HG03139 (cell line): ENCODE results near the gene LPP.

ENCODE experiments used
- ATAC-seq: cut with Tn5 transposase; IDR thresholded peaks from one replicate; pipeline ENCODE4 v1.9.1; 2021; ENCODE audit not compliant: unreplicated experiment

The LPP gene

DNA sequence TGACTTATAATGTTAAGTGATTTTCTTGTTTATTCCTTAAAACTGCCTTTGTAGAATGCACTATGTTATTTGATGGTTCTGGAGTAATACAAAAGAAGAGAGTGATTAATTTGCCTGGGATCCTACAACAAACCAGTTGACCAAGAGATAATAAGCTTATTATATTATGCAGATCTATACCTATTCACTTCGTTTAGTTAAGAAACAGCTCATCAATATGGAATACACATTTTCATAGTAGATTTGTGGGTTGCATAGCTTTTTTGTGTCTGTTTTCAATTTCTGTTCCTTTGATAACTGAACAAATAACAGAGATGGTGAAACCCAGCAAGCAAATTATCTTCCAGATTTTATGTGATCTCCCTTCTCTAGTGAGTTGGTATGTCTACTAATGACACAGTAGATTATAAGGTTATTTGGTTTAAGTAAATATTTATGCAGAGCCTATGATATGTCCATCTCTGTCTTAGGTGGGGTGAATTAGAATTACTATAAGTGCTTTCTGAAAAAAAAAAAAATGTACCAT lies 574.5 kb downstream of the LPP start:
- ATAC-seq: no peak

DNA sequence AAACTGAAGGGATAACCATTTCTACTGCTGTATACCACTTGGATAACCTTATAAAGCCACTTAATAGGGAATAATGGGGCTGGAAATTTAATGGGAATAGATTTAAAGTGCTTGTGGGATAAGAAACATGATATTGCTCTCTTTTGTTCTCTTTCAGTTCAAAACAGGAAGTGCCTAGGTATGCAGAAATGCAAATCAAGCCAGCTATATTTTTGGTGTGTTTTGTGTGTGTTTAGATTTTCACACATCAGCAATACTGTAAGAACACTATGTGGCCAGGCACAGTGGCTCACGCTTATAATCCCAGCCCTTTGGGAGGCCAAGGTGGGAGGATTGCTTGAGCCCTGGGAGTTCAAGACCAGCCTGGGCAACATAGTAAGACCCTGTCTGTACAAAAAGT lies 575.5 kb downstream of the LPP start:
- ATAC-seq: no peak

GRCh38 chr3:188734395-188734794 lies 580.4 kb downstream of the LPP start:
- no peak for ATAC-seq

DNA sequence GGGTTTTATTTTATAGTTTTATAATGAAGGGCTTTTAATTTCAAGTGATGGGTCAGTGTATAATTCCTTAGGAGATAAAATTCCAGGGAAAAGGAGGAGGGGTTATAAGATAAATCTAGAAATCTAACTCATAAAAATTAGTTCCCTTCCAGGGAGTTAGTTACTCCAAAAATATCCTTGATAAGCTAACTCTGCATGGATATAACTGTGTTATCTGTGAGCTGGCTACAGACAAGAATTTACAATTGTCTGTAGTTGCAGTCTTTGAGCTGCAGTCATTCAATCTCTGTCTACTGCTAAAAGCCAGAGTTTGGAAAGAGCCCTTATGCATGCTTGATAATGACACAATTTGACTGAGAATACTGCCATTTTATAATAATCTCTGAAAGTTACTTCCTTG lies 585.6 kb downstream of the LPP start:
- ATAC-seq: no peak

- ATAC-seq: no peak
Measured at GRCh38 chr3:188740010-188740409, 586.1 kb downstream of the LPP start.

GRCh38 chr3:188742755-188743550 lies 589.0 kb downstream of the LPP start:
- no peak for ATAC-seq

DNA sequence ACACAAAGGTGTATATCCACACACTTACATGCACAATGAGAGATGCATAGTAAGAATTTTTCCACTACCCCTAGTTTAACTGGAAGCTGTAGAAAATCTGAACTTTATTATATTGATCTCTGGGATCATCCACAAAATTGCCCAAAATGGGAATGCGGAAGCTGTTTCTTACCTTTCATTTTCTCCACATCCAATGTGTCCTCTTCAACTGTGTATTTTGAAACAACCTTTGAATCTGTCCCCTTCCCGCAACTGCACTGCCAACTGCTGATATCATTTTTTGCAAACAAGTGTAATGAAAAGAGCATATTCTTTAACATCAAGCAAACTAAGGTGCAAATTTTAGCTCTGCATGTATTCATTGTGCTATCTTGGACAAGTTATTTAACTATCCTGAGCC lies 590.2 kb downstream of the LPP start:
- no peak for ATAC-seq

DNA sequence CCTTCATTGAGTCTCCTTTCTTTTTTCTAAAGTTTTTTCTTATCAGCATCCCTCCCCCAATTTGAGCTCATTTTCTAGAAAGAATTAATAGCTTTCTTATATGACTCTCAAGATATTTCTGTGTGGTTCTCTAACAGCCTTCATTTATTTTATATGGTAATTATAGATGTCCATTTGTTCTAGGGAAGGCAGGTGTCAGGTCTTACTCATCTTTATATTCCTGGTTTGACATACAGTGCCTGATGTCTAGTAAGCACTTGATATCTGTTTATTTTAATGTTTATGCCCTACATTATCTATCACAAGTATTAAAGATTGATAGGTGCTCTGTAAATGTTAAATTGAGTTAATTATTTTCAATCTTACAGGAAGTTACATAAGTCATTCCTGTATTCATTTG lies 591.1 kb downstream of the LPP start:
- ATAC-seq: no peak

DNA sequence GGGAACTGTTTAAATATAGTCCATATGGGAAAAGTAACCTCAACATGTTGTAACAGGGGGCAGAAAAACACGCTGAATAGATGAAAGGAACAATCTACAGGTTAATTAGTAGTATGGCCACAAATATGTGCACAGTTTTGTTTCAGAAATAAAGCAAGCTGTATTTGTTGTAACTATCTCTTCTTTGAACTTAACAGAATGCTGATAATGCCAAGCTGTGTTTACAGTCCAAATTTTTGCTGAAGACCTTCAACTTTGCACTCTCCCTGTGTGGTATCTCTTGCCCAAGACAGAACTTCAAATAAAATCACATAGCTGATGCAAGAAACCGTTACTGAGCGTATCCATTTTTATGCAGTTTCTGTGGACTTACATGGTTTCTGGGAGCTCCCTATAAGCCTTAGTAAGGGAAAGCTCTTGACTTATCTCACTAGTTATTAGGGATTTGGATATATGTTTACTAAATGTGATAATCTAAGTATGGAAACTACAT lies 592.4 kb downstream of the LPP start:
- ATAC-seq: no peak

- ATAC-seq: no peak
Measured at GRCh38 chr3:188747489-188747888, 593.5 kb downstream of the LPP start.

GRCh38 chr3:188749010-188749617 lies 595.2 kb downstream of the LPP start:
- ATAC-seq: no peak

- no peak for ATAC-seq
Measured at GRCh38 chr3:188749830-188750229, 595.9 kb downstream of the LPP start.

DNA sequence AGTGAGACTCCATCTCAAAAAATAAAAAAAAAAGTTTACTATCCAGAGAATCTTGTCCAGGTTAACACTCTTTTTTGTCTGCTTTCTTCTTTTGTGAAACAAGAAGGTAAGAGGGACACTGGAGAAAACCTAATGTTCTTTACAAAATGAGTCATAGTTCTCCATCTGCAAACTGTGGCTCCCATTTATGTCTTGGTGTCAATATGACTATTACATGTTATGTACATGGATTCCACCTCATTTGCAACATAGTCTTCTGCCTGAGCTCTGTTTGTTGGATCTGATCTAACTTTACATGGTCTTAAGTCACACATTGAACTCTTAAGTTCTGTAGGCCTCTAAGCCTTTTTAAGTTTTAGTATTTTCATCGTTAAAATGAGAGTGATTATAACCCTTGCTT lies 596.7 kb downstream of the LPP start:
- no peak for ATAC-seq

DNA sequence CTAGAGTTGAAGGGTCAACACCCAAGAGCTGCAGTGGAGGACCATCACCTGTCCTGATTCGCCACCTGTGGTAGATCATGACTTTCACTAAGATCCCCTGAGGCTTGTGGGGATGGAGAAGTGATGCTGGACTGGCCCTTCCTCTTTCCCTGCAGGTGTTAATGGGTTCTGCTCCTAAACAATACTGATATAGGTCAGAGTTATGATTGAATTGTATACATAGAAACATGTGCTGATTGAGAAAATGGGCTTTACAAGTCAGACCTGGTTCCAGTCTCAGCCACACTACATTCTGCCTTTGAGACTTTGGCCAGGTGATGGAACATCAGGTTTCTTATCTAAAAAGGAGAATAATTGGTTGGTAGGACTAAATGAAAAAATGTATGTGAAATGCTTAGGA lies 598.9 kb downstream of the LPP start:
- peak; percentile 38 for ATAC-seq

GRCh38 chr3:188754267-188754666 lies 600.3 kb downstream of the LPP start:
- no peak for ATAC-seq

DNA sequence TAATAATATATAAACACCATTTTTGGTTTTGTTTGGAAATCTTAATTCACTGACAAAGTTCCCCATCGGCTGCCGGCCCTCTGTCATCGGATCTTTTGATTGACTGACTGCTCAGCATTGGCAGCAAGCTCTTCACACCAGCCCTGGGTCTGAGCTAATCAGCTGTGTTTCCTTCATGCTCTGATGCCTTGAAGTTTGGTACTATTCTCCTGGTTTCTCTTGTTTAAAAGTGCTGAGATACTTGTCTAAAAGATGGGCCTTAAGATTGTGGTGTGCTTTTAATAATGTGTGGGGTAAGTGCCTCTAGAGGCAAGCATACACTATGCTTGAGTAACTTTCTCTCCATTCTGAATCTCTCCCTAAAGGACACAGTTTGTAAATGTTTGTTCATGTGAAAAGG lies 602.3 kb downstream of the LPP start:
- ATAC-seq: no peak

- no peak for ATAC-seq
Measured at GRCh38 chr3:188759336-188760005, 605.5 kb downstream of the LPP start.

DNA sequence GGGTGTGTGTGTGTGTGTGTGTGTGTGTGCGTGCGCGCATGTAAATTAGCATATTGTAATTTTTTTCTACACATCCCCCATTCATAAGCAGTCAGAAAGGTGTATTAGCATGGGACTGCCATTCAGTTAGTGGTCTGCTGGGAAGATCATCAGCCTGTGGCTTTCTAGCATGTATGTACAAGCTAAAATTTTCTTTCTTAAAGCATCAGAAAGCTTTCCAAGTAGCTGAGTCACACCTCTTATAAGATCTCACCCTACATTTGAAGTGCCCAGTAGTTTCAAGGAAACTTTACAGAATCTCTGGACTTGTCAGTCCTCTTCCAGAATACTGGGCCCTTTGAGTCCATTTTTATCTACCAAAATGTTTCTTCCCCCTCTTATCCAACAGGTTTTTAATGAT lies 606.5 kb downstream of the LPP start:
- ATAC-seq: no peak

- ATAC-seq: no peak
Measured at GRCh38 chr3:188761439-188761838, 607.5 kb downstream of the LPP start.

DNA sequence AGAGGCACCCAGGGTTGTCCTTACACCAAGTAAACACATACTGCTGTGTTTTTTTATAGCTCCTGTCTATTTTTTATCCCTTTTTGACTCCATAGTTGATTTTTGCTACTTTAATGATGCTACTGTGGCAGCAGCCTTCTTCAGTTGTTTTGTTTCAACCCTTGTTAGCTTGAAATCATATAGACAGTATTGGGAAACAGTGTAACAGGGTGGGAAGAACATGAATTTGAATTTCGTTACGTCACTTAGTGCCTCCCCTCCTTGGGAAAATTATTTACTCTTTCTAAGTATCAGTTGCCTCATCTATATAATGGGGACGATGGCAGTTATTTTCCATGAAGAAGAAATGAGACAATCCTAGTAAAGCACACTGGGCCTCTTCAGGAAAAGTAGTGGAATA lies 608.0 kb downstream of the LPP start:
- no peak for ATAC-seq

DNA sequence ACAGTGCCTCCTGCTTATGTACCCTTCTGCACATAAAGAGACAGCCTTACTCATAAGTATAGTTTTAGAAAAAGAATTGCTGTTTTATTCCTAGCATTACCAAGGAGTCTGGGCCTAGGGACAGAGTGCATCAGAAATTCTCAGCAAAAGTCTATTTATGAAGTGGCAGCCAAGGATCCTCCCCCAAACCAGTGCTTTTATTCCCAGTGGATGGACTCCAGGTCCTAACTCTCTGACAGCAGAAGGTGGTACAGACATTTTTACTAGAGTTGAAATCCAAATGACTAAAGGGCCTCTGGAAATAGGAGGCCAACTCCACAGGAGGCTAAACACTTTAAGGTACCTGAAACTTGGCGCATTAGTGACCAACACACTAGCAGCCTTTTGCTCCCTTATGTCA lies 610.7 kb downstream of the LPP start:
- no peak for ATAC-seq

- ATAC-seq: no peak
Measured at GRCh38 chr3:188769831-188770230, 615.9 kb downstream of the LPP start.
